ENCODE measurements around the gene CCL19.

- no peak for TF ChIP-seq CTCF (IDR thresholded peaks at IDR 0.05)
- TF ChIP-seq EP300 (IDR thresholded peaks at IDR 0.05): no peak
- no peak for TF ChIP-seq POLR2A (IDR thresholded peaks at IDR 0.05)
- no peak for TF ChIP-seq POLR2AphosphoS5 (IDR thresholded peaks at IDR 0.05)
Measured at GRCh38 chr9:34659592-34660253, 31.4 kb downstream of the CCL19 start.

Data from gastroesophageal sphincter (tissue), 3 donors.